ENCODE measurements around the gene IL1RAPL2.

DNA sequence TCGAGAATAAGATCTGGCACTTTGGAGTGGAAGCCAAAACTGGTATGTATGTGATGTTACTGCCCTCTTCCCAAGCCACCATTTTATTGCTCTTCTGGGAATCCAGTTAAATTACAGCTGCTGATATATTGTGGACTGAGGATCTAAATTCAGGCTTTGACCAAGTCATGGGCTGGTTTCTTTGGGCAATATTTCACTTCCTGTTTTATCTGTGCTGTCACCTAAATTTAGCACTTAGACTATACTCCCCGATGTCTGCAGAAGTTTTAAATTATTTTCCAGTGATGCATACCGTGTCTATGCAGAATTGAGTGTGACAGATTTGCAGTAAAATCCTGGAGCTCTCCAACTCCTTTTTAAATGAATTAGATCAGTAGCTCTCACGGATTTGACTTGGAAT is 554.5 kb downstream of the IL1RAPL2 start:
- TF ChIP-seq POLR2AphosphoS5 (IDR thresholded peaks at IDR 0.05; ENCODE audit: borderline replicate concordance, low read depth, low read length) (no peak), EZH2 (IDR thresholded peaks at IDR 0.05) (no peak)
